SK-N-SH (cell line): ENCODE measurements around the gene CCDC57. TPM values are rescaled to one million over a fixed set of nuclear protein-coding genes. Genes with fewer than 3 reads are reported as not detected.

Experiments used
- CTCF ChIA-PET: fragments of 300-600, 350-600 bp; formaldehyde crosslinking; extraction: SDS; loops from one replicate; lab custom pipeline; 2021; lab: Yijun Ruan, JAX
- POLR2A ChIA-PET: fragments of 350-600 bp; sonication (Branson Sonifier 250); formaldehyde crosslinking; extraction: SDS; loops from one replicate; lab custom pipeline; 2020; ENCODE audit warnings: antibody characterized with exemption, inconsistent platforms; lab: Yijun Ruan, JAX
- DNase-seq: peaks from one replicate; pipeline ENCODE4 v3.0.0; 2012
- H2AFZ ChIP-seq: fragments of 200-600 bp; sonication (generic); 2 replicates; pipeline ENCODE4 v1.8.1; 2016; ENCODE audit warnings: antibody characterized with exemption, mild to moderate bottlenecking, low read depth
- H3F3A ChIP-seq: fragments of 200-600 bp; sonication (generic); replicated peaks from 2 replicates; pipeline ENCODE3; 2016; ENCODE audit warnings: antibody characterized with exemption, mild to moderate bottlenecking; ENCODE audit not compliant: insufficient read depth
- H3K27ac ChIP-seq, 2 experiments: fragments of 200-500 bp in 1 of 2; fragments of 200-600 bp in 1 of 2; sonication (Bioruptor generic) in 1 of 2; sonication (generic), shearing (Covaris generic) in 1 of 2; 2 replicates each; pipeline versions ENCODE4 v1.5.1 to v1.6.1; 2014 to 2016; ENCODE audit warnings: low read depth in 2 of 2, inconsistent platforms in 1 of 2, low read length in 1 of 2, mild to moderate bottlenecking in 1 of 2, mixed read lengths in 1 of 2
- H3K27me3 ChIP-seq: fragments of 200-600 bp; sonication (generic), shearing (Covaris generic); 2 replicates; pipeline ENCODE4 v1.6.1; 2016; ENCODE audit warnings: mixed run types; ENCODE audit not compliant: insufficient read depth
- H3K36me3 ChIP-seq, 2 experiments: fragments of 200-500 bp in 1 of 2; fragments of 200-600 bp in 1 of 2; sonication (Bioruptor generic) in 1 of 2; sonication (generic) in 1 of 2; replicated peaks in 1 of 2; 2 replicates each; pipeline versions ENCODE3 to v1.5.1; 2014 to 2016; ENCODE audit warnings: low read length in 1 of 2, mild to moderate bottlenecking in 1 of 2; ENCODE audit not compliant: insufficient read depth in 2 of 2, control insufficient read depth in 1 of 2
- H3K4me1 ChIP-seq, 2 experiments: fragments of 200-500 bp in 1 of 2; fragments of 200-600 bp in 1 of 2; sonication (Bioruptor generic) in 1 of 2; sonication (generic), shearing (Covaris generic) in 1 of 2; 2 replicates each; pipeline versions ENCODE4 v1.5.1 to v1.6.1; 2014 to 2016; ENCODE audit warnings: low read depth in 1 of 2, low read length in 1 of 2, mixed run types in 1 of 2; ENCODE audit not compliant: insufficient read depth in 2 of 2, control insufficient read depth in 1 of 2
- H3K4me2 ChIP-seq: fragments of 200-600 bp; sonication (generic), shearing (Covaris generic); 2 replicates; pipeline ENCODE4 v1.6.1; 2017; ENCODE audit warnings: mixed run types
- H3K4me3 ChIP-seq, 2 experiments: fragments of 200-500 bp in 1 of 2; fragments of 200-600 bp in 1 of 2; sonication (Bioruptor generic) in 1 of 2; sonication (generic), shearing (Covaris generic) in 1 of 2; 2 replicates each; pipeline versions ENCODE4 v1.5.1 to v1.8.1; 2014 to 2016; ENCODE audit warnings: low read depth in 2 of 2, inconsistent platforms in 1 of 2, low read length in 1 of 2, mild to moderate bottlenecking in 1 of 2, mixed read lengths in 1 of 2, moderate library complexity in 1 of 2
- H3K79me2 ChIP-seq: fragments of 200-600 bp; sonication (generic); 2 replicates; pipeline ENCODE4 v1.8.1; 2017; ENCODE audit warnings: mild to moderate bottlenecking; ENCODE audit not compliant: insufficient read depth
- H3K9ac ChIP-seq: fragments of 200-600 bp; sonication (generic); 2 replicates; pipeline ENCODE4 v1.6.1; 2017; ENCODE audit warnings: mixed run types
- H3K9me2 ChIP-seq: fragments of 200-600 bp; sonication (generic); 2 replicates; pipeline ENCODE4 v1.6.1; 2017; ENCODE audit warnings: mixed run types
- H3K9me3 ChIP-seq: fragments of 200-600 bp; sonication (generic); 2 replicates; pipeline ENCODE4 v1.6.1; 2017; ENCODE audit warnings: mixed run types, mild to moderate bottlenecking, moderate library complexity
- H4K20me1 ChIP-seq: fragments of 200-600 bp; sonication (generic); 2 replicates; pipeline ENCODE4 v1.6.1; 2017; ENCODE audit warnings: mild to moderate bottlenecking, mixed run types; ENCODE audit not compliant: insufficient read depth
- CHD2 ChIP-seq: fragments of 150-350 bp; IDR thresholded peaks from 2 replicates; pipeline ENCODE4 v1.6.1; 2018; ENCODE audit warnings: low read length; ENCODE audit not compliant: partially characterized antibody
- EZH2phosphoT487 ChIP-seq: fragments of 200-600 bp; sonication (generic); IDR thresholded peaks from 2 replicates; pipeline ENCODE4 v1.6.1; 2017; ENCODE audit warnings: low read depth, mixed run types, mild to moderate bottlenecking, antibody characterized with exemption, moderate library complexity, borderline replicate concordance
- FOSL2 ChIP-seq: IDR thresholded peaks from 2 replicates; pipeline ENCODE4 v1.4.0; 2012; ENCODE audit warnings: low read depth, mild to moderate bottlenecking, moderate library complexity, borderline replicate concordance
- FOXM1 ChIP-seq: IDR thresholded peaks from 2 replicates; pipeline ENCODE4 v1.4.0; 2012; ENCODE audit warnings: low read depth, mild to moderate bottlenecking
- MEF2A ChIP-seq: IDR thresholded peaks from 2 replicates; pipeline ENCODE4 v1.4.0; 2012; ENCODE audit warnings: low read depth, borderline replicate concordance
- MXI1 ChIP-seq: IDR thresholded peaks from 2 replicates; pipeline ENCODE4 v1.6.1; 2012; ENCODE audit warnings: mild to moderate bottlenecking, low read depth, low read length, improper control_type of control experiment
- NFIC ChIP-seq: IDR thresholded peaks from 2 replicates; pipeline ENCODE4 v1.4.0; 2012; ENCODE audit warnings: borderline replicate concordance
- RAD21 ChIP-seq: IDR thresholded peaks from 2 replicates; pipeline ENCODE4 v1.6.1; 2012; ENCODE audit warnings: mild to moderate bottlenecking, low read length
- RFX5 ChIP-seq: IDR thresholded peaks from 2 replicates; pipeline ENCODE4 v1.6.1; 2012; ENCODE audit warnings: mild to moderate bottlenecking, improper control_type of control experiment, low read length
- TEAD4 ChIP-seq: IDR thresholded peaks from 2 replicates; pipeline ENCODE4 v1.4.0; 2012; ENCODE audit warnings: mild to moderate bottlenecking, borderline replicate concordance; ENCODE audit not compliant: insufficient read depth
- WGBS: methylation state at CpG from one replicate; pipeline ENCODE4 v1.1.6; 2017; ENCODE audit warnings: low lambda C conversion rate; 5-methylcytosine and 5-hydroxymethylcytosine counted together
- polyA plus RNA-seq, 3 experiments: library from polyadenylated mRNA; depleted of rRNA; stranded (reverse); fragments of >200 nt; gene quantifications; 2 replicates each; pipeline ENCODE4 v1.2.3, GENCODE V29; 2012
- TF ChIP-seq, protein P1 (sequence below): fragments of 200-600 bp; sonication (generic); IDR thresholded peaks from 2 replicates; pipeline ENCODE4 v1.6.1; 2017; ENCODE audit warnings: antibody characterized with exemption, mild to moderate bottlenecking, moderate library complexity
- TF ChIP-seq, protein P2 (sequence below): IDR thresholded peaks from 2 replicates; pipeline ENCODE4 v1.4.0; 2012; ENCODE audit warnings: low read depth, borderline replicate concordance

The CCDC57 gene
- polyA plus RNA-seq, 1 of the 3 experiments (the other 2 are of a cell fraction): 68.6 TPM

DNA sequence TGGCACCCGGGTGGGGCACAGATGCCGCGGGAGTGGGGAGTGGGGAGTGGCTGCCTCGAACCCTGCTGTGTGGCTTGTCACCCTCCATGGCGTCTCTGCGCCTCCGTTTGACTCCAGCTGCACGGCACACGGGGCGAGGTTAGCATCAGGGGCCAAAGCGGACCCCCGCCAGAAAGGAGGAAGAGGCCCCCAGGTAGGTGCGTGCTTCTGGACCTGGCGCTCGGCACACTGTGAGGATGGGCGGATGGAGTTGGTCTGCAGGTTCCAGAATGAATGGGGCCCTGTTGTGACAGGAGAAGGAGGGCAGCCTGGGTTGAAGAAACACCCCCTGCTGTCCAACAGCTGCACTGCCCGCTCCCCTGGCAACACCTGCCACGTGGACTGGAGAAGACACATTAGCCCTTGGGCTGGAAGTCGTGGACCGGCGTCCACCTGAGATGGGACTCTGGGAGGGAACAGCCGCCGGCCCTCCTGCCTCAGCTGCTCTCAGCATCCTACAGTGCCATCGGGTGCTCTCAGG is 105.2 kb downstream of the CCDC57 start:
- CTCF ChIA-PET: interaction anchor here (0.6 to 5.2 kb wide), 14 partner anchors 9 to 147 kb away, joined by 3 to 45 read pairs (median 8); partner anchors contain the start of genes FASN, NOTUM and RAC3
- no peaks in the 10 kb centered on the region for H3K9me2 ChIP-seq
- H3K9ac ChIP-seq: no peak overlapping the region
- no peaks in the 10 kb centered on the region for H4K20me1 ChIP-seq
- peak; percentile 74 for DNase-seq
- H3K27me3 ChIP-seq: no peaks in the 10 kb centered on the region
- peaks cover 7% of the 10 kb centered on the region for H3F3A ChIP-seq
- peaks cover 11 to 51% of the 10 kb centered on the region in 2 experiments; a peak in 3 of 4 replicates for H3K4me1 ChIP-seq
- POLR2A ChIA-PET: interaction anchor here (2.3 kb wide), 1 partner anchor 9 kb away, joined by 13 read pairs; the partner anchor contains the start of gene FASN
- no peaks in the 10 kb centered on the region for H3K9me3 ChIP-seq
- H3K27ac ChIP-seq: peak overlapping the region in 1 of 2 experiments; percentile 93; a peak in 2 of 4 replicates
- H3K4me2 ChIP-seq: no peak overlapping the region
- no peak overlapping the region for H3K4me3 ChIP-seq
- H3K79me2 ChIP-seq: no peaks in the 10 kb centered on the region
- peaks cover 2 to 12% of the 10 kb centered on the region in 2 experiments for H3K36me3 ChIP-seq
- TF ChIP-seq, protein P1, sequence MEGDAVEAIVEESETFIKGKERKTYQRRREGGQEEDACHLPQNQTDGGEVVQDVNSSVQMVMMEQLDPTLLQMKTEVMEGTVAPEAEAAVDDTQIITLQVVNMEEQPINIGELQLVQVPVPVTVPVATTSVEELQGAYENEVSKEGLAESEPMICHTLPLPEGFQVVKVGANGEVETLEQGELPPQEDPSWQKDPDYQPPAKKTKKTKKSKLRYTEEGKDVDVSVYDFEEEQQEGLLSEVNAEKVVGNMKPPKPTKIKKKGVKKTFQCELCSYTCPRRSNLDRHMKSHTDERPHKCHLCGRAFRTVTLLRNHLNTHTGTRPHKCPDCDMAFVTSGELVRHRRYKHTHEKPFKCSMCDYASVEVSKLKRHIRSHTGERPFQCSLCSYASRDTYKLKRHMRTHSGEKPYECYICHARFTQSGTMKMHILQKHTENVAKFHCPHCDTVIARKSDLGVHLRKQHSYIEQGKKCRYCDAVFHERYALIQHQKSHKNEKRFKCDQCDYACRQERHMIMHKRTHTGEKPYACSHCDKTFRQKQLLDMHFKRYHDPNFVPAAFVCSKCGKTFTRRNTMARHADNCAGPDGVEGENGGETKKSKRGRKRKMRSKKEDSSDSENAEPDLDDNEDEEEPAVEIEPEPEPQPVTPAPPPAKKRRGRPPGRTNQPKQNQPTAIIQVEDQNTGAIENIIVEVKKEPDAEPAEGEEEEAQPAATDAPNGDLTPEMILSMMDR: peak; percentile 34; the same call in 1 of the 2 replicates
- no peak for TF ChIP-seq TEAD4
- no peak for TF ChIP-seq MEF2A
- TF ChIP-seq MXI1: peak; percentile 52; the same call in 1 of the 2 replicates
- TF ChIP-seq FOXM1: no peak
- no peak for TF ChIP-seq EZH2phosphoT487
- no peak for TF ChIP-seq RFX5
- peak; percentile 24; the same call in 1 of the 2 replicates for TF ChIP-seq RAD21
- no peak for TF ChIP-seq FOSL2
- 98% methylated on average over 20 of the region's 24 CpGs for WGBS
- no peak overlapping the region for H2AFZ ChIP-seq

DNA sequence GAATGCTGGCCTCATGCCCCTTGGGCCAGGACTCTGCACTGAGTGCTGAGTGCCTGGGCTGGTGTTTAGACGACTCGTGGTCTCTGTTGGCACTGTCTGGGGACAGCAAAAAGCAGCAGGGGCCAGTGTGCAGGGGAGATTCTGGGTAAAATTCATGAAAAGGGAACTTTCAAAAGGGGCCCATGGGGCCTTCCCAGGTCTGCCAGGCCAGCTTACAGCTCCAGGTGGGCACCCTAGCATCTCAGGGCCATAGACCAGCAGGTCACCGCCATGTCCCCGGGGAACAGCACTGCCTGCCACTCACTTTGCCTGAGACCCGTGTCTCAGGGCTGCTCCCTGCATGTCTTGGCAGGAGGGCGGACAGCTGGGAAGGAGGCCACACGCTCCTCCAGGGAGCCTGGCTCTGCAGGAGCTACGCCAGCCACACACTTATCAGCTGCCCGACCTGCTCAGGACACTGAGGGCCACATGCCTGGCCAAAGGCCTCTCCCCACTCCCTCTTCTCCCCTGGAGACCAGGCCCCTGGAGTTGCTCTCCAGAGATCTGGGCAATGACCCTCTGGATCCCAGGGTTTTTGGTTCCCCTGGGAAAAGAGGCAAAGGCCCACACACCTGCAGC is 105.8 kb downstream of the CCDC57 start:
- TF ChIP-seq, protein P2, sequence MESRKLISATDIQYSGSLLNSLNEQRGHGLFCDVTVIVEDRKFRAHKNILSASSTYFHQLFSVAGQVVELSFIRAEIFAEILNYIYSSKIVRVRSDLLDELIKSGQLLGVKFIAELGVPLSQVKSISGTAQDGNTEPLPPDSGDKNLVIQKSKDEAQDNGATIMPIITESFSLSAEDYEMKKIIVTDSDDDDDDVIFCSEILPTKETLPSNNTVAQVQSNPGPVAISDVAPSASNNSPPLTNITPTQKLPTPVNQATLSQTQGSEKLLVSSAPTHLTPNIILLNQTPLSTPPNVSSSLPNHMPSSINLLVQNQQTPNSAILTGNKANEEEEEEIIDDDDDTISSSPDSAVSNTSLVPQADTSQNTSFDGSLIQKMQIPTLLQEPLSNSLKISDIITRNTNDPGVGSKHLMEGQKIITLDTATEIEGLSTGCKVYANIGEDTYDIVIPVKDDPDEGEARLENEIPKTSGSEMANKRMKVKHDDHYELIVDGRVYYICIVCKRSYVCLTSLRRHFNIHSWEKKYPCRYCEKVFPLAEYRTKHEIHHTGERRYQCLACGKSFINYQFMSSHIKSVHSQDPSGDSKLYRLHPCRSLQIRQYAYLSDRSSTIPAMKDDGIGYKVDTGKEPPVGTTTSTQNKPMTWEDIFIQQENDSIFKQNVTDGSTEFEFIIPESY: no peak
- TF ChIP-seq FOXM1: no peak
- peak; percentile 0 for TF ChIP-seq CHD2
- no peak for TF ChIP-seq NFIC
- Histone ChIP-seq H3K79me2 (no peaks in the 10 kb centered on the region), H3K9ac (no peak overlapping the region), H3K4me2 (no peak overlapping the region), H3K9me2 (no peaks in the 10 kb centered on the region), H3K27ac (peak overlapping the region; percentile 16 to 93; a peak in 3 of 4 replicates), H3K27me3 (no peaks in the 10 kb centered on the region), H2AFZ (no peak overlapping the region), H3K4me1 (peaks cover 11 to 56% of the 10 kb centered on the region in 2 experiments; a peak in 3 of 4 replicates), H3K36me3 (peaks cover 0 to 12% of the 10 kb centered on the region in 2 experiments), H3K4me3 (no peak overlapping the region; a peak in 1 of 4 replicates), H3F3A (peaks cover 7% of the 10 kb centered on the region), H3K9me3 (no peaks in the 10 kb centered on the region), H4K20me1 (no peaks in the 10 kb centered on the region)
- POLR2A ChIA-PET: interaction anchor here (0.7 to 2.3 kb wide), 9 partner anchors 8 to 404 kb away, joined by 3 to 13 read pairs (median 3); partner anchors contain the start of genes CENPX, FASN and MRPL12
- DNase-seq: no peak
- CTCF ChIA-PET: interaction anchor here (0.9 to 5.2 kb wide), 19 partner anchors 9 to 146 kb away, joined by 3 to 45 read pairs (median 7); partner anchors contain the start of genes DCXR, FASN, NOTUM and RAC3
- WGBS: 89% methylated on average over 9 of the region's 9 CpGs
